ENCODE measurements around the gene DOCK10.

DNA sequence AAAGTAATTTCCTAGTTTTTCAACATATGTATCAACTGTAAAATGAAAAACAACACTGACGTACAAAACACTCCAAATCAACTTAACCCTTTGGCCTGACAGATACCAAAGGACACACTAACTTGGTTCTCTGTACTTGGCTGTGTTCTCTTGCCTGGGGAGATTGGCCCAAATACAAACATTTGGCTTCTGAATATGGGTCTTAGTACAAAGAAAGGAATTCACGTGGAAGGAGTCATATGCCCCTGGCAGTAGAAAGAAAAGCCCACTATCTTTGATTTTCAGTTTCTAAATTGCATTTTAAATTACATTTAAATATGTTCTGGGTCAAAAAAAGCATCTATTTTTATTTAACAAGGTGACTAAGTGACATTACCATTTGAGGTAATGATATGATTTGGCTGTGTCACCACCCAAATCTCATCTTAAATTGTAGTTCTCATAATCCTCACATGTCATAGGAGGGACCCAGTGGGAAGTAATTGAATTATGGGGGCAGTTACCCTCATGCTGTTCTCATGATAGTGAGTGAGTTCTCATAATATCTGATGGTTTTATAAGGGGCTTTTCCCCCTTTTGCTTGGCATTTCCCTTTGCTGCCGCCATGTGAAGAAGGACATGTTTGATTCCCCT, 172.6 kb downstream of the DOCK10 start:
- TF ChIP-seq, protein P1, sequence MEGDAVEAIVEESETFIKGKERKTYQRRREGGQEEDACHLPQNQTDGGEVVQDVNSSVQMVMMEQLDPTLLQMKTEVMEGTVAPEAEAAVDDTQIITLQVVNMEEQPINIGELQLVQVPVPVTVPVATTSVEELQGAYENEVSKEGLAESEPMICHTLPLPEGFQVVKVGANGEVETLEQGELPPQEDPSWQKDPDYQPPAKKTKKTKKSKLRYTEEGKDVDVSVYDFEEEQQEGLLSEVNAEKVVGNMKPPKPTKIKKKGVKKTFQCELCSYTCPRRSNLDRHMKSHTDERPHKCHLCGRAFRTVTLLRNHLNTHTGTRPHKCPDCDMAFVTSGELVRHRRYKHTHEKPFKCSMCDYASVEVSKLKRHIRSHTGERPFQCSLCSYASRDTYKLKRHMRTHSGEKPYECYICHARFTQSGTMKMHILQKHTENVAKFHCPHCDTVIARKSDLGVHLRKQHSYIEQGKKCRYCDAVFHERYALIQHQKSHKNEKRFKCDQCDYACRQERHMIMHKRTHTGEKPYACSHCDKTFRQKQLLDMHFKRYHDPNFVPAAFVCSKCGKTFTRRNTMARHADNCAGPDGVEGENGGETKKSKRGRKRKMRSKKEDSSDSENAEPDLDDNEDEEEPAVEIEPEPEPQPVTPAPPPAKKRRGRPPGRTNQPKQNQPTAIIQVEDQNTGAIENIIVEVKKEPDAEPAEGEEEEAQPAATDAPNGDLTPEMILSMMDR (optimal IDR thresholded peaks at IDR 0.05 in 1 of 3, IDR thresholded peaks at IDR 0.05 in 1 of 3, conservative IDR thresholded peaks at IDR 0.05 in 1 of 3; ENCODE audit: extremely low read depth in 1 of 3, insufficient read depth in 2 of 3, low read length in 3 of 3), result no peak
- TF ChIP-seq EZH2 (IDR thresholded peaks at IDR 0.05; ENCODE audit: low read length), result no peak
